ENCODE measurements around the gene IP6K2.
A peak's percentile ranks its signal among the peaks of the same experiment; 100 is the strongest.

IP6K2 gene

DNA sequence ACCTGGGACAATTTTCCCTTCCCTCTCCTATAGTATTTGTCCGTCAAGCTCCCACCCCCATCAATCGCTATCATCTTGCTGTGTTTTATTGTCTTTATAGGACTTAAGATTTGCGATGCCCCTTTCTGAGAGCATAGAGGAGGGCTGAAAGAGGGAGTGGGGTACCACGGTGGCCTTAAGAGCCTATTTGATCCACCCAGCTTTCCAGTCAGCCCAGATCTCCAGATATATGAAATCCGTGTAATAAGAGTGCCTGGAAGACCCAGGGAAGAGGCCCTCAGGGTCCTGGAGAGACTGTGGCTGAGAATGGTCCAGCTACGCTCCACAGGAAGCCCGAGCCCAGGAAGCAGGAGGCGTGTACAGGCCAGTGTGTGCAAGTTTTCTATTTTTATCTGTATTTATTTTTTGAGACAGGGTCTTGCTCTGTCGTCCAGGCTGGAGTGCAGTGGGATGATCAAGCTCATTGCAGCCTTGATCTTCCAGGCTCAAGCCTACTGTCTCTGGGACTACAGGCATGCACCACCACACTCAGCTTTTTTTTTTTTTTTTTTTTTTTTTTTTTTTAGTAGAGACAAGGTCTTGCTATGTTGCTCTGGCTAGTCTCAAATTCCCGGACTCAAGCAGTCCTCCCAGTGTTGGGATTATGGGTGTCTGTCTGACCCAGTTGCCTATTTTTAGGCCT lies 30.3 kb downstream of the IP6K2 start:
- no peaks in the 10 kb centered on the region for H3K27me3 Mint-ChIP-seq
- H3K4me3 Mint-ChIP-seq = peak overlapping the region; percentile 89
- H3K36me3 Mint-ChIP-seq = peaks cover 39% of the 10 kb centered on the region
- H3K4me1 Mint-ChIP-seq = peaks cover 27% of the 10 kb centered on the region
- H3K27ac Mint-ChIP-seq = peak overlapping the region; percentile 84
- H3K9me3 Mint-ChIP-seq = no peaks in the 10 kb centered on the region
- ATAC-seq = no peak

DNA sequence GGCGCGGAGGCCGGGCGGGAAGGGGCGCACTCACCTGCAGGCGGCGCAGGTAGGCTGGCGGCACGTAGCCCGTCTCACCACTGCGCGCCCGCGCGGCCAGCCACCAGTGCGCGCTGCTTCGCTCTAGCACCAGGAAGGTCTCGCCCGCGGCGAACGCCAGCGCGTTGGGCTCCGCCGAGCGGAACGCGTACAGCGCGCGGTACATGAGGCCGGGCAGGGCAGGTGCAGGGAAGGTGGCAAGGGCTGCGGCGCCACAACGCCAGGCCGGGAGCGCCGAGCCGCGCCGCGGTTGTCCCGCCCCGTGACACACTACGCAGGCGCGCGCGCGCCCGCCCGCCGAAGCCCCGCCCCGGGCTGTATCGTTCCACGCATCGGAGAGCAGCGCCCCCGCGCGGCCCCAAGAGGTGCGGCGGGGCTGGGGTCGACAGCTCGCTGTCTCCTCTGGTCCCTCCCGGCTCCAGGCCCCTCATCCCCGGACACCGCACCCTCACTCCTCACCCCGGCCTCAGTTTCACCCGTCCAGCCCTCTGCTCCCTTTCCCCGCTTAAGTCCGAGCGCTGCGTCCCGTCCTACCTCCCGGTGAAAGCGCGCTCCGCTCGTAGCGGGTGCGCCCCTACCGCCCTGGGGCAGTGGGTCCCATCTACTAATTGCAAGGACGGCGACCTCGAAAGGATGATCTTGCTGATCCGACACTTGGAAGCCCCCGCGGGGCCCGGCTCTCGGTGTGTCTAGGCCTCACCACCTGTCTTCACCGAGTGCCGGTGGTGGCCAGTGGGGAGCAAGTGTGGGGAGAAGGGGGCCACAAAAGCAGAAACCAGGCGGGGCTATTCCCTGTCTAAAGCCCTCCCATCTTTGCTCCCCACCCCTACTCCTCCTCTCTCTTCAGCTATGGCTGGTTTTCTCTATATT lies 31.2 kb downstream of the IP6K2 start, which contains the start of gene NCKIPSD:
Gene NCKIPSD (minus strand): TSS at position 313 of the 909 bp plus-strand sequence. CDS start 108 bp downstream, at position 205.
- ATAC-seq = peak; percentile 94
- Mint-ChIP-seq H3K27ac (peak within 1 kb of the TSS; percentile 84), H3K9me3 (no peaks in the 10 kb centered on the region), H3K36me3 (peaks cover 37% of the 10 kb centered on the region), H3K27me3 (no peaks in the 10 kb centered on the region), H3K4me1 (peaks cover 31% of the 10 kb centered on the region), H3K4me3 (peak within 1 kb of the TSS; percentile 89)

DNA sequence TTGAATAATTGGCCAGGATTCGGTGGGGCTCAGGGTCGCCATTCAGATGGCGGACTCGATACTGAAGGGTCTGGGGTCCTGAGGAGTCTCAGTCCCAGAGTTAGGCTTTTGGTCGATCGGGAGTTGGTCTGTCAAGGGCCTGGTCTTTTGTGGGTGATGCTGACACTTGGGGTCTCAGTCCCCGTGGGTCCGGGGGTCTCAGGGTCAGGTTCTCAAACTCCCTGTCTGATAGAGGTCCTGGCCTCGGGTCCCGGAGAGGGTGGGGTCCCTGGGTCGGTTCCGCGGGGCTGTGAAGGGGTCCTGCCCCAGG lies 31.8 kb downstream of the IP6K2 start:
- no peaks in the 10 kb centered on the region for H3K27me3 Mint-ChIP-seq
- H3K4me3 Mint-ChIP-seq = peak overlapping the region; percentile 89
- H3K4me1 Mint-ChIP-seq = peaks cover 37% of the 10 kb centered on the region
- ATAC-seq = no peak
- H3K36me3 Mint-ChIP-seq = peaks cover 40% of the 10 kb centered on the region
- peak overlapping the region; percentile 84 for H3K27ac Mint-ChIP-seq
- H3K9me3 Mint-ChIP-seq = no peaks in the 10 kb centered on the region

DNA sequence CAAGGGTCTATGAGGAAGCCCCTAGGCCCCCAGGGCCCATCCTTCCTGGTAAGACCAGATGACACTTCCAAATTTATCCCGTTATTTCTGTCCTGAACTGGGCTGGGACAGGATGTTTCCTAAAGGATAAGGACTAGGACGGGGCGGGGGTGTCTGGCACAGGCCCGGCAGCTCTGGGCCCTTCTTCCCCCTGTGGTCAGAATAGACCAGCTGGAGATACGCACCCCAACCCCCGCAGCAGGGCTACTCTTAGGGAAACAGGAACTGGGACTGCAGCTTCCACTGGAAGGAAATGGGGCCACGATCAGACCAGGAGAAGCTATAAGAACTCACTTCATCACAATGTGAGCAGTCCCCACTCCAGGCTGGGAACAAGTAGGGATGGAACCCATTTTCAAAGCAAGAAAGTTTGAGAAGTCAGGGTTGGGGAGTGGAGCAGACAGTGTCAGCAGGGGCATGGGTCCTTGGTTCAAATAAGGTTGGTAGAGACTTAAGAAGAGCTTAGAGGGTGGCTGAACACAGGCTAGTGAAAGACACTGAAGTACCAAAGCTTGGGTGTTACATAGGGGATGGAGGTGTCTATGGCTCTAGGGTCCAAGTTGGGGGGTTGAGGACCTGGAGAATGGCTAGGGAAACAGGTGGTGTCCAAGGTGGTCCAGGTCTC lies 32.4 kb downstream of the IP6K2 start:
- Mint-ChIP-seq H3K9me3 (no peaks in the 10 kb centered on the region), H3K36me3 (peaks cover 36% of the 10 kb centered on the region), H3K4me1 (peaks cover 43% of the 10 kb centered on the region), H3K4me3 (peak overlapping the region; percentile 89), H3K27me3 (no peaks in the 10 kb centered on the region), H3K27ac (peak overlapping the region; percentile 84)
- no peak for ATAC-seq

DNA sequence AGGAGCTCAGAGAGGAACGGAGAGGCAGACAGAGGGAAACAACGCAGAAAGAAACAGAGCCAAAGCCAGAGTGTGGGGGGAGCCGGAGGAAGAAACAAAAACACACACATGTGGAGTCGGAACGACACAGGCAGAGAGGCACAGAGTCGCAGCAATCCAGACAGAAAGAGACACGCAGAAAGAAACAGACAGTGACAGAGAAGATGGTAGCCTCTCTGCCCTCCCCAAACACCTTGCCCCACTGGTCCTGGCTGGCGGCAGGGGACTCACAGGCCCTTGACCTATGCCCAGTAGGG lies 33.0 kb downstream of the IP6K2 start:
- ATAC-seq = no peak

DNA sequence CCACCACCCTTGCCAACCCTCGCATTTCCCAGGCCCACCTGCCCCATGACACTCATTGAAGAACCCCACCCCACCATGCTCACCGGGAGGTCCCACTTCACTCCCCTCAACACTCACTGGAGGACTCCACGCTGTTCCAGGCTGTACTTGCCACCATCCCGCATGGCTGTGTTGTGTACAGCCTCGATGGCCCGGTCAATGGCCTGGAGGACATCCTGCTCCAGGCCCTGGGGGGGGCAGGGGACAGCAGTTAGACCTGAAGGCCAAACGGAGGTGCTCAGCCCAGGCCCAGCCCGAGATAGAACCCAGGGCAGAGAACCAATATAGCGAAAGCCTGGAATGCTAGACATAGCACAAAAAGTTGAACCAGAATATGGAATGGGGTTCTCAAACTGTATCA lies 34.2 kb downstream of the IP6K2 start:
- peaks cover 36% of the 10 kb centered on the region for H3K36me3 Mint-ChIP-seq
- no peak for ATAC-seq
- peaks cover 46% of the 10 kb centered on the region for H3K4me1 Mint-ChIP-seq
- no peaks in the 10 kb centered on the region for H3K9me3 Mint-ChIP-seq
- no peaks in the 10 kb centered on the region for H3K27me3 Mint-ChIP-seq
- H3K4me3 Mint-ChIP-seq = no peak overlapping the region
- no peak overlapping the region for H3K27ac Mint-ChIP-seq

More for the DNA sequence above, 33.0 kb downstream of the IP6K2 start:
- no peaks in the 10 kb centered on the region for H3K27me3 Mint-ChIP-seq
- H3K27ac Mint-ChIP-seq = no peak overlapping the region
- no peaks in the 10 kb centered on the region for H3K9me3 Mint-ChIP-seq
- peaks cover 36% of the 10 kb centered on the region for H3K36me3 Mint-ChIP-seq
- H3K4me1 Mint-ChIP-seq = peaks cover 46% of the 10 kb centered on the region
- H3K4me3 Mint-ChIP-seq = no peak overlapping the region

DNA sequence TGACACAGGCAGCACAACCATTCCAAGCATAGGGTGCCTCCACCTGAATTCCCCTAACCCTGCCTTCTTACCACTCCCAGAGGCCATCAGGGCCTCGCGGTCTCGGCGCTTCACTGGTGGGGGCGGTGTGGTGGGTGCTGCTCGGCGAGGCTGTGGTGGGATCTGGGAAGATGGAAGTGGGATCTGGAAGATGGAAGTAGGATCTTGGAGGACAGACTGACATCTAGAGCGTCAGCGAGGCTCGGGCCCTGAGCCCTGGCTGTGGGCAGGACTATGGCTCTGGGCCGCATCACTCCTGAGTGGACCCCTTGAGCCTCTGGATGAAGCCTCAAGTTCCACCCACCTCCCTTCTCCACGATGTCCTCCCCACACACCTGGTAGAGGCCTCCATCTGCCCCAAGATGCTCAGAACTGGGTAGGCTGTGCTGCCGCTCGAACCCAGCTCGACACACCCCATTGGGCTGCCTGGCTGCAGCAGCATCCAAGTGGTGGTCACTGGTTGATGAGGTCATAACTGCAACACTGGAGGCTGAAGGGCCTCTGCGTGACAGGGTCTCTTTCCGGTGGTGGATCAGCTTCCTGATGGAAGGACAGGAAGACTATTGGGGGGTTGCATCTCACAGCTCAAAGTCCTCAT lies 34.9 kb downstream of the IP6K2 start:
- ATAC-seq = no peak
- H3K4me1 Mint-ChIP-seq = peaks cover 46% of the 10 kb centered on the region
- H3K27ac Mint-ChIP-seq = no peak overlapping the region
- no peaks in the 10 kb centered on the region for H3K27me3 Mint-ChIP-seq
- H3K36me3 Mint-ChIP-seq = peaks cover 39% of the 10 kb centered on the region
- no peaks in the 10 kb centered on the region for H3K9me3 Mint-ChIP-seq
- no peak overlapping the region for H3K4me3 Mint-ChIP-seq

DNA sequence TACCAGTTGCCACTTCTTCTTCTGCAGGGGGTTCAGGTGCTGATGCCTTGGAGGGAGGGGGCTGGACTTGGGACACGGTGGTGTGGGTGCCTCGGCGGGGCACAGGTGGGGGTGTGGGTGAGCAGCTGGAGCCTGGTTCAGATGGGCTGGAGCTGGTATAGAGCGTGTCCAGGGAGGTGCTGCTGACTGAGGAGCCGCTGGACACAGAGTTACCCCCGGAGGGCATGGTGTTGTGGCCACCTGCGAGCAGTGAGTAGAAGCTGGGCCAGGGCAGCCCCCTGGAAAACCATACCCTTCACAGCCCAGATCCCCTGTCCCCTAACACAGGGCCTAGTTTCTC lies 35.5 kb downstream of the IP6K2 start:
- H3K36me3 Mint-ChIP-seq = peaks cover 40% of the 10 kb centered on the region
- H3K27ac Mint-ChIP-seq = no peak overlapping the region
- no peak for ATAC-seq

DNA sequence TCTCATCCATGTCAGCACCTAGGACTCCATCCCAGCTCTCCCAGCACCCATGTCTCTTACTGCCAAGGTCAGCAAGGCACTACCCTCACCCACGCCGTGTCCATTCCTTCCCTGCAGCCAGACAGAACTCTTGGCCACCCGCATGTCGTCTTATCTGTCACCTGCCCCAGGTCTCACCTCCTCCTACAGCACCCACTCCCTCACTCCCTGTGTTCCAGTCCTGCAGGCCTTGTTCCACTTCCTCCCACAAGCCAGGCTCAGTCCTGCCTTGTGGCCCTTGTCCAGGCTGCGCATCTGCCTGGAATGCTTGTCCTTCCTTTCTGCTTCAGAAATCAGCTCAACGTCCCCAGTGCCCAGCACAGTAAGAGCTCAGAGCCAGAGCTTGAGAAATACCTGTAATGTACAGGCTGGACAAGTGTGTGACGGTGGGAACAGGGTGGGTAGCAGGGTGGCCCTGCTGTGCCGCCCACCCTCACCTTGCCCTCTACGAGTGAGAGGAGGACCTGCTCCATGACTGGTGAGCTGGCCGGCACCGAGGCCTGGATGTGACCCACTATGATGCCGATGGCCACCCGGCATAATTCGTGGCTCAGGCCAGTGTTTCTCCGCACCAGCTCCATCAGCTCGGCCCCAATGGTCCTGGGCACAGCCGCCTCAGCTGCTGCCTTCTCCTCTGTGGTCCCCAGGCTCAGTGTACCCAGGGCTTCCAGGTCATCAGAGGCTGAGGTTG lies 36.0 kb downstream of the IP6K2 start:
- H3K4me1 Mint-ChIP-seq = peaks cover 37% of the 10 kb centered on the region
- ATAC-seq = no peak
- H3K27ac Mint-ChIP-seq = no peak overlapping the region
- H3K4me3 Mint-ChIP-seq = no peak overlapping the region
- H3K27me3 Mint-ChIP-seq = no peaks in the 10 kb centered on the region
- H3K36me3 Mint-ChIP-seq = peaks cover 40% of the 10 kb centered on the region
- H3K9me3 Mint-ChIP-seq = no peaks in the 10 kb centered on the region

More for the DNA sequence above, 35.5 kb downstream of the IP6K2 start:
- peaks cover 43% of the 10 kb centered on the region for H3K4me1 Mint-ChIP-seq
- H3K4me3 Mint-ChIP-seq = no peak overlapping the region
- no peaks in the 10 kb centered on the region for H3K27me3 Mint-ChIP-seq
- no peaks in the 10 kb centered on the region for H3K9me3 Mint-ChIP-seq

DNA sequence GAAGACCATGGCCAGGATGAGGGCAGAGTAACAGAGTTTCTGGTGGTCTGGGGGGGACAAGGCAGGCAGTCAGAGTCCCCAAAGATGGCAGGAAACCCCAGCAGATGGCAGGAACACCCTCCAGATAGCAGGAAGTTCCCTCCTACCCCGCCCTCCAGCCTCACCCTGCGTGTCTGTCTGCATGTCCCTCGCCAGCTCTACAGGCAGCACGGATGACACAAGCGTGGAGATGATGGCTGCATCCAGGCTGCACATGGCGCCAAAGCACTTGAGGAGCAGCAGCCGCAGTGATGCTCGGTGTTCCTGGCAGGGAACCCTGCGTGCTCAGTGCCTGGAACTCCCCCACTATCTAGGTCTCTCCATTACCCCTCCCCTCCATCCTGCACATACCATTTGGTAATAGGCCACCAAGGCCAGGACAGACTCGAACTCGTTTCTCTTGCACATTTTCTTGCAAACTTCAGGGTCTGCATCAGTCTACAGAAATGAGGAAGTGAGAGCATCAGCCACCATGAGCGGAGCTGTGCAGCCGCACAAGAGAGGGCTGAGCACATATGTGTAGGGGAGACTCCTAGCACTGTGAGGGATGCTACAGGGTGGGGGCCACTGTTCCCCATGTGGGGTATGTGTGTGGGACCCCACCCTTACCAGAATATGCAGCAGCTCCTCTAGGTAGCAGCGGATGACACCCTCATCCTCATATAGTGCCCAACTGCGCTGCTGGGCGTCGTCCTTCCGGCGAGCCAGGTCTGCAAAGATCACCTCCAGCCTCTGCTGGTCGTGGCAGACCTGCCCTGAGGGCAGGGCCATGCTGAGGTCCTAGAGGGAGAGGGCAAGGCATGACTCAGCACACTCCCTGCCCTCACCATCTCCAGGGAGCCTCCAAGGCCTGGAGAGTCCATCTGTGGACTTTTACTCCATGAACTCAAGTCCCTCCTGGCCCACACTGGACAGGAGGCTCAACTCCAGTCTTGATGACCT lies 37.3 kb downstream of the IP6K2 start:
- H3K27ac Mint-ChIP-seq = no peak overlapping the region
- peaks cover 40% of the 10 kb centered on the region for H3K36me3 Mint-ChIP-seq
- ATAC-seq = peak; percentile 83
- H3K9me3 Mint-ChIP-seq = no peaks in the 10 kb centered on the region
- no peaks in the 10 kb centered on the region for H3K27me3 Mint-ChIP-seq
- H3K4me1 Mint-ChIP-seq = peaks cover 32% of the 10 kb centered on the region
- H3K4me3 Mint-ChIP-seq = no peak overlapping the region

DNA sequence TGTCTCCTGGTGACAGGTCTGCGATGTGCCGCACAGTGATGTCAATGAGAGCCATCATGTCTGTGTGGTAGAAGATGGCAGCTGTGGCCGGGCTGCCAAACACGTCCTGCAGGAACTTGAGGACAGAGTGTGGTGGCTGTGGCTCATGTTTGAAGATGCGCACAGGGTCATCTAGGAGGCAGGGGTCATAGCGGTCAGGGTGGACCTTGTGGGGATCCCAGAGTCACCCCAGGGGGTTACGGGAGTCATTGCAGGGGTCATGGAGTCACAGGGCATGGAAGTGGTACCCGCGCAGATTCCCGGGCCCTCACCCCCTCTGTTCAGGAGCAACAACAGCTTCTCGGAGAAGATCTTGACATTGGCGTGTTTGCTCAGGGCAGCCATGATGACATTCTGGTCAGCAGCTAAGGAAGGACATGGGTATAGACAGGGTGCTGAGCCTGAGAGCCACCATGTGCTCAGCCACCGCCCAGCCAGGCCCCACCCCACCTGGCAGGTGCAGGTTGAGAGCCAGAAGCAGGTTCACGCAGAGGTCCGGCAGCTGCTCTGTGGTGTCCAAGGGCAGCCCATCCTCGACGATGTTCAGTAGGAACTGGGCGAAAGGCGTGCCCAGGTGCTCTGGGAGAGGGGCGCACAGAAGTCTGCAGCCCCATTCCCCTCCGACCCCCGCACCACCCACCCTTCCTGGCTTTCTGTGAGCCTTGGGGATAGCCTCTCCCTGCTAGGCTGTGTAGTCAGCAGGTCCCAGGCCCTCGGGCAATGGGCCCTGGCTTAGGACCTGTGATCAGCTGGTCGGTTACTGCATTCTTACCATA lies 38.2 kb downstream of the IP6K2 start:
- H3K36me3 Mint-ChIP-seq = peaks cover 43% of the 10 kb centered on the region
- H3K27ac Mint-ChIP-seq = no peak overlapping the region
- H3K4me3 Mint-ChIP-seq = no peak overlapping the region
- H3K4me1 Mint-ChIP-seq = peaks cover 23% of the 10 kb centered on the region
- no peaks in the 10 kb centered on the region for H3K27me3 Mint-ChIP-seq
- H3K9me3 Mint-ChIP-seq = no peaks in the 10 kb centered on the region
- no peak for ATAC-seq

DNA sequence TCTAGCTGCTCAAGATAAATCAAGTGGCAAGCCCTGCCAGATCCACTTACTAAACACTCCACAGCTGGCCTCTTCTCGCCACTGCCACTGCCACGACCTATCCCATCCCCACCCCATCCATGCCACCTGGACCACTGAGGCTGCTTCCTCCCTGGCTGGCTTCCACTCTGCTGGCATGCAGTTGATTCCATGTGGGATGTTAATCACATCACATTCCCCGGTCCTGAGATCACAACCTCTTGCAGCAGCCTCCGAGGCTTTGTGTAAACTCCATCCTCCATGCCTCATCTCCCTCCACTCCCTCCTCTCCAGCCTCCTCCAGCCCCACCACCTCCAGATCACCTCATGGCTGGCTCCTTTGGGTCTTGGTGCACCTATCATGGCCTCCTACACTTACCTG lies 39.0 kb downstream of the IP6K2 start:
- Mint-ChIP-seq H3K4me1 (peaks cover 21% of the 10 kb centered on the region), H3K27me3 (no peaks in the 10 kb centered on the region), H3K27ac (no peak overlapping the region), H3K4me3 (no peak overlapping the region), H3K9me3 (no peaks in the 10 kb centered on the region), H3K36me3 (peaks cover 45% of the 10 kb centered on the region)
- ATAC-seq = no peak

DNA sequence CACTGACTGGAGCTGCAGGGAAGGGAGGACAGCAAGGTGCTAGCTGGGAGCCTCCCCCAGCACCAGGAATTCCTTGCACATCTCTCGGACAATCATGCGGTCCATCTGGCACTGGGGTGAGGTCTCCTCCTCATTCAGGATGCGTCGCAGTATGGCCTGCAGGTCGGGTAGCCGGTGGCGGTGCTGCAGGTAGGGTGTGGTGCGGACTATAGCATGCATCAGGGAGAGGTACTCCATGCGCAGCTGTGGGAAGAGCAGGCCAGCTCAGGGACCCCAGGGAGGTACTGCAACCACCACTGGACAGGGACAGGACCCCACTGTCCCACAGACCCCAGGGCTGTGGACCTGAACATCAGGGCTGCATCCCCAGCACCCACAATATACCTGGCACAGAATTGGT lies 42.5 kb downstream of the IP6K2 start:
- no peak overlapping the region for H3K27ac Mint-ChIP-seq
- peaks cover 14% of the 10 kb centered on the region for H3K4me1 Mint-ChIP-seq
- H3K36me3 Mint-ChIP-seq = peaks cover 31% of the 10 kb centered on the region
- H3K9me3 Mint-ChIP-seq = no peaks in the 10 kb centered on the region
- no peak overlapping the region for H3K4me3 Mint-ChIP-seq
- no peaks in the 10 kb centered on the region for H3K27me3 Mint-ChIP-seq
- ATAC-seq = no peak

All from stimulated activated memory B cell treated with anti-CD40 and anti-IgM and Interleukin-4, amounts not matched to agents 10 μg/mL and 1 μg/mL and 100 μg/mL, for 72 hours (primary cell).